ENCODE measurements around the gene CNNM3.
A peak's percentile ranks its signal among the peaks of the same experiment; 100 is the strongest.
"Not testable (repeated sequence)": the region's sequence is repeated elsewhere in the genome, so short reads cannot be mapped to it uniquely, and the experiment has no call there.

CNNM3 gene

DNA sequence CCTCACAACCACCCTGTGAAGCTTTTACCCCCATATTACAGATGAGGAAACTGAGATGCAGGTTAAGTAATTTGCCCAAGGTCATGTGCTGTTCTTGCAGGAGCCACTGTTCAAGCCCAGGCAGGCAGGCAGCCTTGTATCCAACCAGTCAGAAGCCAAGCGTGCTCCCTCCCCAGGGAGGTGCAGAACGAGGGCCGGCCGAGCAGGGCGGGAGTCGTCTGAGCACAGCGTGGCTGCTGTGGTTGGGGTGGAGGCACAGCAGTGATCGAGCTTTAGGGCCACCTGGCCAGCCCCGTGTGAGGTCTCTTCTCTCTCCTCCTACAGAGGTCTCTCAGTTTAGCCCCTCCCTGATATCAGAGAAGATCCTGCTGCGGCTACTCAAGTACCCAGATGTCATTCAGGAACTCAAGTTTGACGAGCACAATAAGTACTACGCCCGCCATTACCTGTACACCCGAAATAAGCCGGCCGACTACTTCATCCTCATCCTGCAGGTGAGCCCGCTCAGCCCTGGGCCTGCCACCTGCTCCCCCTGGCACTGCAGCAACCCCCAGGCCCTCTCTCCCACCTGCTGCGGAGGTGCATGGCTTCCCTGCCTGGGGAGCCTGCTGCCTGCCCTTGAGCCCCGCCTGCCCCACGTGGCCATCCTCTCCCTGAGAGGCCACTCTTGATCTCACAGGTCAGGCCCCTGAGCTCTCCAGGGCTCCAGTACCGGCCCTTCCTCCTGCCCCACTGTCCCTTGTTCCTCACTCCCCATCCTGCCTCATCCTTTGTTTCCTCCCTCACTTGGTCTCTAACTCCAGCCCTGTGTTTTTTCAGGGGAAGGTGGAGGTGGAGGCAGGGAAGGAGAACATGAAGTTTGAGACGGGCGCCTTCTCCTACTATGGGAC lies 17.1 kb upstream of the CNNM3 start:
- DNase-seq (ENCODE audit: low read depth, low spot score): no peak
- no peak overlapping the region for H3K27ac ChIP-seq

DNA sequence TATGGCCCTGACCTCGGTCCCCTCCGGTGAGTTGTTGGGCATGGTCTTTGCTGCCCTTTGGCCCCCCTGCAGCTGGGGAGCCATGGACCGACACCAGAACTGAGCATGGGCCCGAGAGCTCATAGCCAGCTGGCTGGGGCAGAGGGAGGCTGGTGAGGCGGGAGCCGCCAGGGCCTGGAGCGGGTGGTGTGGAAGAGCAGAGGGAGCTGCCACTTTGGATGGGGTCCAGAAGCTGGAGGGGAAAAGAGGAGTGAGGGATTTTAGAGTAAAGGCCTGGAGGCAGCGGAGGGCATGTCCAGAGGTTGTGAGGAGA lies 16.5 kb upstream of the CNNM3 start:
- DNase-seq (ENCODE audit: low read depth, low spot score): no peak
- H3K27ac ChIP-seq: no peak overlapping the region

DNA sequence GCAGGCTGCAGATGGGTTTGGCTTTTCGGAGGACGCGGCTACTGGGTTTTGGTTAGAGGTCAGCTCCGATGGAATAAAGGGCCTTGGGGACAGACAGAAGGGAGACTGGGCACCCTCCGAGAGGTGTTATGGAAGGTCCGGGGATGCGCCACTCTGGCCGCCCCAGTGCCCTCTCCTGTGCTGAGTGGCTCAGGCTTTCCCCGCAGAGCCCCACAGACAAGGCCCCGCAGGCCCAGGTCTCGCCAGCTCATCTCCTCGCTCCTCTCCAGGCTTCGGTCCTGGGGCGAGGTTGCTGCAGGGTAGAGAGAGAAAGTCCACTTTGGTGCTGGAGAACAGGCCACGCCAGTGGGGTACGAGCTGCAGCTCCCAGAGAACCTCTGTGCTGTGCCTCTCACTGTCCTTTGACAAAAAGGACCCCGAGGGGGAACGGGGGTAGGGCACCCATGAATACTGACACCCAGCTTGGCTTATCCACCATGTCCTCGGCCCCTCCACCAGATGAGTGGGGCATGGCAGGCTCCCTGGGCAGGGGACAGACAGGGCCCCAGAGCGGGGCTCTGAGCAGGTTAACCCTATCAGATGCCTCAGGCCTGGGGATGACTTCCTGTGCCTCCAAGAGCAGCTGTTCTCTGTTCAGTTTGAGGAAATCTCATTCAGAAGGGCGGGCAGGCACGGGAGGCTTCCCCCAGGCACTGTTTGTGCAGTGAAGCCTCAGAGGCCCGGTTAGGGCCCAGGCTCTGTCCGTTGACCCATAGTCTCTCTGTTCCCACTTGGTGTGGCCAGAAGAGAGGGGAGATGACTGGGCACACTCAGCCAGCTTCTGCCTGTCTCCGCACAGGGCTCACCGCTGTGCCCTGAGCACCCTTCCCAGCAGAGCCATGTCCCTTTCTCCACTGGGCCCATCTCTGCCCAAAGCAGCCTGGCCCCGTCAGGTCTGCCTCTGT lies 15.7 kb upstream of the CNNM3 start:
- DNase-seq (ENCODE audit: low read depth, low spot score): no peak
- H3K27ac ChIP-seq: no peak overlapping the region

DNA sequence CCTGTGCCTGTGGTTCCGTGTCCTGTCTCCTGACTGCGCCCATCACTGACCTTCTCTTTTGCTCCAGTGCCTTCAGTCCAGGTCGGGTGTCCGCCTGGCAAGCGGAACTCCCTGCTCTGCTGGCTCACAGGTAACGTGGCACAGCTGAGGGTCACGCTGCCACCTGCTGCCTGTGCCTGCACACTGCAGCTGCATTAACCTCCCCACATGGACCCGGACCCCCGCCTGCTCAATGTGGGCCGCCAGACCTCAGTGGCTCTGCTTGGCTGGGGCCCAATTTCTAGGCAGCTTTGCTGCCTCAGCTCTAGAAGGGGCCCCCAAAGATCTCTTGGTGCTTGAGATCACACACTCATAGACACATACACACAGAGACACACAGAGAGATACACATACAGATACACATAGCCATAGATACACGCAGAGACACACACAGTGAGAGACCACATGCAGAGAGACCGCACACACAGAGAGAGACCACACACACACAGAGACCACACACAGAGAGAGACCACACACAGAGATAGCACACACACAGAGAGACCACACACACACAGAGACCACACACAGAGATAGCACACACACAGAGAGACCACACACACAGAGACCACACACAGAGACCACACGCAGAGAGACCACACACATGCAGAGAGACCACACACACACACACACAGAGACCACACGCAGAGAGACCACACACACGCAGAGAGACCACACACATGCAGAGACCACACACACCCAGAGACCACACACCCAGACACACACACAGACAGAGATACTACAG lies 14.9 kb upstream of the CNNM3 start:
- DNase-seq (ENCODE audit: low read depth, low spot score): peak; percentile 3
- no peak overlapping the region for H3K27ac ChIP-seq

DNA sequence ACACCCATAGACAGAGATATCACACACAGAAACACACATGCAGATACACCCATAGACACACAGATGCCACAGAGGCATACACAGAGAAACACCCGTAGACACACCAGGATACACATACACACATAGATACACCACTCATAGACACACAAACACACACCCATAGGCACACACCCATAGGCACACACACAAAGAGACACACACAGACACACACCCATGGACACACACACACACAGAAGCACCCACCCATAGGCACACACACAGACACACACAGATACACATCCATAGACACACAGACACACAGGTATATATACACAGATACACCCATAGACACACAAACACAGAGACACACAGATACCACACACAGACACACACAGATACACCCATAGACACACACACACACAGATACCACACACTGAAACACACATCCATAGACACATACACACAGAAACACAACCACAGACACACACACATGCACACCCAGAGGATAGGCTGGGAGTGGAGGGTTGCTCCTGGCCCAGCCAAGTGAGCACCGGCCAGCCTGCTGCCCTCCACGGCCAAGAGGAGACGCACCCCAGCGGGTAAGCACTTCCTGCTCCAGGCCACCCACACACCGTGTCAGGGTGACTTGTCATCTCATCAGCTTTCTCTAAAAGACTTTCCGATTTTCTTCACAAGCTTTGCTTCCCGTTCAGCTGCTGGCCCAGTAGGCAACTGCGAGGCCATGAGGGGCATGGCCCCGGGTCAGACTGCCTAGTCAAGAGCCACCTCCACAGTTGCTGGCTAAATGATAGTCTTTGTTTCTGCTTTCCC lies 14.1 kb upstream of the CNNM3 start:
- DNase-seq (ENCODE audit: low read depth, low spot score): no peak
- no peak overlapping the region for H3K27ac ChIP-seq

DNA sequence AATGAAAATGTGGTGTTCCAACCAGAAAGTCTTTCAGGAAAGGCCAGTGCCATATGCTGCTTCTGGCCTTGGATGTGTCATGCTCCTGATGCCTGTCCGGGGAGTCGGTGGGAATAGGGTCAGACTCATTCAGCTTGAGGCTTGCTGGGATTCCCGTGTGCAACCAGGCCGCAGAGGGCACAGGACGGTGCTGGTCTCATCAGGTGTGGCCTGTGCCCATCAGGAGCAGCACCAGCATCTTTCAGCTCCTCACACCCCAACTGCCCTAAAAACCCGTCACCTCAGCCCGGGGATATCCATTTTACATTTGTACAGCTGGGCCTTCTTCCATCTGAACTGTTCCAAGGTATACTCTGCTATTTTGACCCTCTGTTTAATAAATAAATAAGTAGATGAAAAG lies 13.3 kb upstream of the CNNM3 start:
- DNase-seq (ENCODE audit: low read depth, low spot score): no peak
- no peak overlapping the region for H3K27ac ChIP-seq

DNA sequence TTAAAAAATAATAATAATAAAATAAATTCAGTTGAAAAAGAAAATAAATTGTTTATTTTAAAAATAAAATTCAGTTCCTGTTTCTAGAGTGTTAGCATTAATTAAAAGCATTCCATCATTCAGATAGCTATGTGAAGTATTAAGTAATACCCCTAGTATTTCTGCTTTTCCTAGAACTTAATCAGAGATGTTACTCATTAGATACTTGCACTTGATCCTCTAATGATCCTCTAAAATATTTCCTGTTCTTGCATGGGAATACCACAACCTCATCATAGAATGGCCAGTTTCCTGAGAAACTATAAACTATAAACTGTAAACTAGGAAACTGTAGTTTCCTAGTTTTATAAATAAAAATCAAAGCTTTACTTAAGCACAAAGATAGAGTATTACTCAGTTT lies 11.1 kb upstream of the CNNM3 start:
- H3K27ac ChIP-seq: no peak overlapping the region
- no peak for DNase-seq (ENCODE audit: low read depth, low spot score)

DNA sequence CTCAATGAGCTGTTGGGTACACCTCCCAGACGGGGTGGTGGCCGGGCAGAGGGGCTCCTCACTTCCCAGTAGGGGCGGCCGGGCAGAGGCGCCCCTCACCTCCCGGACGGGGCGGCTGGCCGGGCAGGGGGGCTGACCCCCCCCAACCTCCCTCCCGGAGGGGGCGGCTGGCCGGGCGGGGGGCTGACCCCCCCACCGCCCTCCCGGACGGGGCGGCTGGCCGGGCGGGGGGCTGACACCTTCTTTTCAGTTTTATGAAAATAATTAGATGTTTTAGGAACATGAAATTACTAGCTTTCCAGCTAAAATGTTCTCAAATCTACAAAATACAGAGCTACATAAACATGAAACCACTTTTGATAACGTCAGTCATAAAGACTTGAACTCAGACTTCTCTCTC lies 10.1 kb upstream of the CNNM3 start:
- DNase-seq (ENCODE audit: low read depth, low spot score); H3K27ac ChIP-seq: not testable (repeated sequence)

DNA sequence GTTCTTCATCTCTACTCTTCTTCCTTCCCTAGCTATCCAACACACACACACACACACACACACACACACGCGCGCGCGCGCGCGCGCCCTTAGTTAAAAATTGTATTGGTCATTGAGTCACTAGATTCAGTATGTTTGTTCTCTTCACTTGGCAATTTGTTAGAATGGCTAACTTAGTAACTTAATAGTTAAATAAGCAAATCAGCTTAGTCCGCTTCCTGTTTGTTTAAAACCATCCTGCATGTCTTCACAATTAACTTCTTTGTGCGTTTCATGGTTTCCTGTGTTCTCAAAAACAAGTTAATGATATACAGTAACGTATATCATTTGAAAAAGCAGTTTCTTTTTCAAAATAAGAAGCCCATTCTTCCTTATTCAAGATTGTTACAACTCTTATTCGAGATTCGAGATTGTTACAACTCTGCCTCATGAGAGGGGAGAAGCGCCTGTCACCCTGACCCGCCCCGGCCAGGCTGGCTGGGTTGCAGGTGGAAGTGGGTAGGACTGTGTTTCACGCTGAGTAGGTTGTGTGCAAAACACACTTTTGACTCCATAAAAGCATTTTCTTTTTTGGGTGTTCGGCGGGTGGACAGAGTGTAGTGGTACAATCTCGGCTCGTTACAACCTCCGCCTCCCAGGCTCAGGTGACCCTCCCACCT lies 9.5 kb upstream of the CNNM3 start:
- DNase-seq (ENCODE audit: low read depth, low spot score): no peak
- H3K27ac ChIP-seq: no peak overlapping the region

DNA sequence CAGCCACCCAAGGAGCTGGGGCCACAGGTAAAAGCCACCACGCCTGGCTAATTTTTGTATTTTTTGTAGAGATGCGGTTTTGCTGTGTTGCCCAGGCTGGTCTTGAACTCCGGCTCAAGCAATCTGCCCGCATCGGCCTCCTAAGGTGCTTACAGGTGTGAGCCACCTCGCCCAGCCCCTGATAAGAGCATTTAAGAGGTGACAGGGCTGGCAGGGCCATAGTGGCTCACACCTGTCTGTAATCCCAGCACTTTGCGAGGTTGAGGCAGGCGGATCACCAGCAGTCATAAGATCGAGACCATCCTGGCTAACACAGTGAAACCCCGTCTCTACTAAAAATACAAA lies 9.0 kb upstream of the CNNM3 start:
- no peak overlapping the region for H3K27ac ChIP-seq
- DNase-seq (ENCODE audit: low read depth, low spot score): no peak

DNA sequence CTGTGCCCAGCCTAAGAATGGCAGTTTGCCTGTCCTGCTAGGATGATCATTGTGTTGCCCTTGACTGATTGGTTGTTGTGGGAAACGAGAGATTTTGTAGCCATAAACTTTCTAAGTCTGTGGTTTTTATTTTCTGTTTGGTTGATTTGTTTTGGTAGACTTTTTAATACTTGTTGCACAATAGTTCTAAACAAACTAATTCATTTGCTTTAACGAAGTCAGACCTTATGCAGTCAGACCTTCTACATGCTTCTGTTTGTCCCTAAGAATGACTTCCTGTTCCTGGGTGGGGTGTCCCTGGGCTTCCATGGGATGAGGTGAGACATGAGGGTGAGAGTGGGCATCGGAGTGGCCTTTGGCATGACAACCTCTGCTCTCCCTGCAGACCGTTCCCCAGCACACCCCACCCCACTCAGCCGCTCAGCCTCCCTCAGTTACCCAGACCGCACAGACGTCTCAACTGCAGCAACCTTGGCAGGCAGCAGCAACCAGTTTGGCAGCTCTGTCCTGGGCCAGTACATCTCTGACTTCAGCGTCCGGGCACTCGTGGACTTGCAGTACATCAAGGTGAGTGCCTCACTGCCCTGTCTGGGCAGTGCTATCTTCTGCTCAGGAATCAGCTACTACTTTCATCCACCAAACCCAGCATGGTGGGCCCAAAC lies 7.8 kb upstream of the CNNM3 start:
- no peak overlapping the region for H3K27ac ChIP-seq
- no peak for DNase-seq (ENCODE audit: low read depth, low spot score)

DNA sequence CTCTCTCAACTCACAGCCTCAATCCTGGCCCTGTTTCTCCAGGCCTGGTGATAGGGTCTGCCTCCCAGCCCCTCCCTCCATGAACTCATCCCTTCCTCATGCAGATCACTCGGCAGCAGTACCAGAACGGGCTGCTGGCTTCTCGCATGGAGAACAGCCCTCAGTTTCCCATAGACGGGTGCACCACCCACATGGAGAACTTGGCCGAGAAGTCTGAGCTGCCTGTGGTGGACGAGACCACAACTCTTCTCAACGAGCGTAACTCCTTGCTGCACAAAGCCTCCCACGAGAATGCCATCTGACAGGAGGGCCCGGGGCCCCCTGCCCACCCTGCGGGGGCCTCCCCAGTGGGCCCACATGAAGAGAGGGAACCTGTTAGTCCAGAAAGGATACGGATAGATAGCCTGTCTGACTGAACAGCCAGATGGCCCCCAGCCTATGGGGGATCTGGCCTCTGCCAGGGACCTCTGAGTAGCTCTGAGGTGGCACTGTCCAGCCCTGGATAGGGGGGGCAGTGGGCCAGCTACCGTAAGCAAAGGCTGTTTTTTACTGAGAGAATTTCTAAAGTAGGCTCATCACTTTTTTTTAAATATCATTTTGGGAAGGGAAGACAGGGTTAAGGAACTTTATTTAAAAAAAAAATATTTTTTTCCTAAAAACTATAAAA lies 6.7 kb upstream of the CNNM3 start:
- DNase-seq (ENCODE audit: low read depth, low spot score): no peak
- no peak overlapping the region for H3K27ac ChIP-seq

DNA sequence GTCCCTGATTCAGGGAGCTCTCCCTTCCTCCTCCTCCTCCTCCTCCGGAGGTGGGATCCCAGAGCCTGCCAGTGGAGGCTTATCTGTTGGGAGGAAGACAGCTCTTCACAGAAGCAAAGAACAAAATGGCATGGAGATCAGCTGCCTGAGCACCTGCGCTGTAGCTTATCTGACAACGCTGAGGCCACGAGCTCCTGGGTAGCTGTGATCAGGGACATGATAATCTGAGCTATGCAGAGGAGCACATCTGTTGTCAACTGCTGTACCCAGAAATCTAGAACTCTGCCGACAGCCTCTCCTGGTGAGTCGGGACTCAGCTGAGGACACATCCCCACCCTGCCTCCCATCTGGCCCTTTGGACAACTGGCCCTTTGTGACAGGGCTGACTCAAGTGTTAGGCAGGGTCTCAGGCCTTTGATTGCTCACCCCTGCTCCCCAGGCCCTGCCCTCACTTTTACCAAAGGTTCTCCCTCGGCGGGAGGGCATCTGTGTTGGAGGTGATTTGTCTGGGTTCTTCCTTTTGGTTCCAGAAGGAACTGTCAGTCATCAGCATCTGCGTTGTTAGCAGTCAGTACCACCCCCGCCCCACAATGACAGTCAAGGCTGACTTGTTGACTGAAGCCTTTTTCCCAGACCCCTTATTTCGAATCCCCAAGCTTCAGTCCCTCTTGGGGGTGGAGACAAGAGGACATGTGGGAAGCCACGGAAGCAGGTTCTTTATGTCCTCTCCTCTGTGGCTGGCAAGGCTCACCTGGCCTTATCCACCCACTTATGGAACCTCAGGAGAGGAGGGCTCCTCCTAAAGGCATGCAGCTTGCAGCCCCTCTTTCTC lies 5.9 kb upstream of the CNNM3 start:
- no peak overlapping the region for H3K27ac ChIP-seq
- DNase-seq (ENCODE audit: low read depth, low spot score): no peak

DNA sequence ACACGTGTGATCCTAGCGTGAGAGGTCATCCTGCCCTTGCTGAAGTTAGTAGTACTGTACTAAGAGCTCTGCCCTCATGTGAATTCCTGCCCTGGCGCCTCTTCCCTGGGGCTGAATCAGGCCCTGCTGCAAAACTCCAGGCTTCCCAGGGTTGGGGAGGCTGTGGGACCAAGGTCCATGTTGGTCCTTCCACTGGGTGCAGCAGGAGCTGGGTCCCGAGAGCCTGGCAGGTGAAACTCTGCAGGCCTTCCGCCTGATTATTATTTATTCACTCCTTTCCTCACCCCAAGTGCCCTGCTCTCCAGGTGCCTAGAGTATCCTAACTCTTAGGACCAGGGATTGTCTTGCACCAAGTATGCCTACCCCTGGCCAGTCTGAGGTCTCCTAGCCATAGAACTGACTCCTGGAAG lies 5.3 kb upstream of the CNNM3 start:
- H3K27ac ChIP-seq: no peak overlapping the region
- no peak for DNase-seq (ENCODE audit: low read depth, low spot score)

DNA sequence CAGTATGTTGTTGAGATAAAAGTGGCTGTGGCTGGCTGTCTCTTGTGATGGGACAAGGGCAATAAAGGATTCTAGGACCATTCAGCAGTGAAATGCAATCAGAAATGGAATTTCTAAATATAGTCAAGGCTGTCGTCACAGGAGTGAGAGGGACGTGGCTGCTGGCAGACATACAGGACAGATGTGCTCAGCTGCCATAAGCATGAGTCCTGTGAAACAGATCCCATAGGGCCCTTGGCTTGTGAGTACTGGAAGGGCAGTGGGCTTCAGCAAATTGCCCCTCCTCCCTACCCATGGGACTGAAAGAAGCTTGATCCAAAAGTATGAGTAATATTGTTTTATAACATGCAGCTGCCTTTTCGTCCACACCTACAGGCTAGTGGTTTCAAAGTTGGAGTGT lies 4.2 kb upstream of the CNNM3 start:
- DNase-seq (ENCODE audit: low read depth, low spot score): no peak
- H3K27ac ChIP-seq: no peak overlapping the region

DNA sequence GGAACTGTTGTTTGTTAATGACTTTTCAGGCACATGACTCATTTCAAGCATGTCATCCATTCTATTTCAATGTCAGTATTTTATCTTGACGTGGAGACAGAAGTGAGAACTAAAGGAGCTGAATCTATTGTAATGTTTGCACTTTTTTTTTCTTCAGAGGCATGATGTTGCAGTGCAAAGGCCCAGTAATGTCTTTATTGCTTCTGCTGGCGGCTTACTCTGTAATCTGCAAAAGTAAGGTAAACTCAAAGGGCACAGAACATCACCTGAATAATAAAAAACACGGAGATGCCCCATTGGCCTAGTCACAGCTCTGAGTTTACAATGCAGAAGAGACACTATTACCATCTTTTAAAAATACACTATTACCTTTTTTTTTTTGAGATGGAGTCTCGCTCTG lies 2.4 kb upstream of the CNNM3 start:
- no peak for DNase-seq (ENCODE audit: low read depth, low spot score)
- H3K27ac ChIP-seq: no peak overlapping the region

DNA sequence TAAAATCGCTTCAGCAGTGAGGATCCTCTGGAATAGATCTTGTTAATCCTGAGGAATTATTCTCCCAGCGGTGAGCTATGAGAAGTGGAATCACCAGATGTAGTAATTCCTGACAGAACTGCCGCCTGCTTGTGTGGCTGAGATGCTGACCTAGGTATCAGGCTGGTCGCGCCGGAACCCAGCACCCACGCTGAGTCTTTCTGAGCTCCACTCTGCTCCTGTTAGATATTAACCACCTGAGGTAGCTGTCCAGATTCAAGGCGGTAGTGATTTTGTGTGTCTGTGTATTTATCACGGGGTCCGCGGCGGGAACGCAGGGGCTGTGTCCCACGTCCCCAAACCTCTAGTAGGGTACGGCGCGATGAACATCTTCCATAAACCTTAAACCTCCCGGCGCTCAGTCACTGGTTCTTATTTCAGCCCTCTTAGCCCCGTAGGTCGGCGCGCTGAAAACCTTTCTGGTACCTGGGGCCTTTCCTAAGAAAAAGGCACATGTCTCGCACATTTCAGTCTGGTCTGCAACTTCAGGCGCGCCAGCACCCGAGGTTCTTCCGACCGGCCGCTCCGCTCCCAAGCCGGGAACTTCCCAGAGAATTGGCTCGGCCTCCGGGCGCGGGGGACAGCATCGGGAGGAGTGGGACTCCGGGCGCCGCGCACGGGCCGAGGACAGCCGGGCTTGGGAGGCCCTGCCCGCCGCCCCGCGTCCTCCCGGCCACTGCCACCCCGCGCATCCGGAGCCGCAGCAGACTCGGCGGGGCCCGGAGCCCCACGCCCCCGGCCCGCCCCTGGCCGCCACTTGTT lies 542 bp upstream of the CNNM3 start:
- no peak for DNase-seq (ENCODE audit: low read depth, low spot score)
- H3K27ac ChIP-seq: peak overlapping the region; percentile 65
